Vagina (tissue), 2 donors: Measurements from ENCODE around the gene SCYL1. TPM values are rescaled to one million over a fixed set of nuclear protein-coding genes. Genes with fewer than 3 reads are reported as not detected.
A peak's percentile ranks its signal among the peaks of the same experiment; 100 is the strongest.

ENCODE experiments used
- DNase-seq, 2 donors: peaks; one replicate each; pipeline ENCODE4 v3.0.0-alpha.2; 2017; ENCODE audit errors: extremely low spot score in 2 of 2
- H3K27ac ChIP-seq: fragments of 200-600 bp; sonication (generic); one replicate; pipeline ENCODE4 v1.5.1; 2019
- H3K27me3 ChIP-seq: fragments of 200-600 bp; sonication (generic); one replicate; pipeline ENCODE4 v1.5.1; 2019
- H3K36me3 ChIP-seq, 2 donors: fragments of 200-600 bp; sonication (generic); one replicate each; pipeline ENCODE4 v1.5.1; 2017 to 2019
- H3K4me1 ChIP-seq: fragments of 200-600 bp; sonication (generic); one replicate; pipeline ENCODE4 v1.5.1; 2019
- H3K4me3 ChIP-seq, 2 donors: fragments of 200-600 bp; sonication (generic); 1 replicate in 1 of 2; 2 replicates in 1 of 2; pipeline ENCODE4 v1.5.1; 2016 to 2019
- H3K9me3 ChIP-seq: fragments of 200-600 bp; sonication (generic); one replicate; pipeline ENCODE4 v1.5.1; 2019
- POLR2A ChIP-seq, 2 donors: fragments of 450-650 bp; IDR thresholded peaks; one replicate each; pipeline ENCODE4 v1.6.1; 2017; ENCODE audit warnings: antibody characterized with exemption in 2 of 2, mild to moderate bottlenecking in 2 of 2, moderate library complexity in 2 of 2
- POLR2AphosphoS5 ChIP-seq, 2 donors: sonication (generic); formaldehyde crosslinking; IDR thresholded peaks; one replicate each; pipeline ENCODE4 v1.9.0; 2017; ENCODE audit warnings: antibody characterized with exemption in 2 of 2, mild to moderate bottlenecking in 2 of 2, low read depth in 1 of 2; ENCODE audit not compliant: insufficient read depth in 1 of 2
- intact Hi-C: fragments of 100-400 bp; cut with DNase I; formaldehyde crosslinking; loops from one replicate; pipeline ENCODE4 v1.15.1; 2023
- total RNA-seq: library from RNA; depleted of rRNA; stranded (reverse); fragments of >200 nt; gene quantifications from one replicate; pipeline ENCODE4 v1.2.3, GENCODE V29; 2016
- TF ChIP-seq, protein P1 (sequence below), 3 experiments: fragments of 450-650 bp in 2 of 3; fragments of 200-600 bp in 1 of 3; sonication (generic) in 1 of 3; IDR thresholded peaks; one replicate each; pipeline ENCODE4 v1.5.1; 2017 to 2019; ENCODE audit warnings: antibody characterized with exemption in 3 of 3, mild to moderate bottlenecking in 2 of 3, moderate library complexity in 2 of 3

Gene SCYL1
- total RNA-seq, 1 donor from 2014 or later = 77.3 TPM

DNA sequence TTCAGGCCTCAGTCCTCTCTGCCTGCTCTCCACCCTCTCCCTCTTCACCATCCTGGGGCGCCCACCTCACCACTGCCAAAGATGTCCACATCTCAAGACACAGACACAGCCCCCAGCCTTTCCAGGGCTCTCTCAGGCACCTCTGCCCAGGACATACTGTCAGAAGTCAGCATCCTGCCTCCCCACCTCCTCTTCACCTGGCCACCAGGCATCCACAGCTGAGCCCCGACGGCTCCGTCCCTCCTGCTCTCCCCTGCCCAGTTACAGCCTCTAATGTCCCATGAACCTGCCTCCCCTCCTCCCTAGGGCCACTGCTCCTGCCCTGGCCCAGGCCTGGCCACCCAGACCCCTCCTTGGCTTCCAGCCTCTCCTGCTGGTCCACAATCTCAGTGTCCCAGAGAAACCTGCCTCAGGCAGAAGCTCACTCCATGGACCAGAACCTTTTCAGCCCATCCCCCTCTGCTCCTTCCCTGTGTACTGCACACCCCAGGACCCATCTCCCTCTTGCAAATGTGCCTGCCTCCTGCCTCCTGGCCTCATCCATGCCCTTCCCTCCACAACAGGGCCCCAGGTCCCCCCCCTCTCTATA is 30.1 kb downstream of the SCYL1 start:
- Histone ChIP-seq H3K4me1 (peaks cover 64% of the 10 kb centered on the region), H3K27ac (peak overlapping the region; percentile 98)
- TF ChIP-seq, protein P1, sequence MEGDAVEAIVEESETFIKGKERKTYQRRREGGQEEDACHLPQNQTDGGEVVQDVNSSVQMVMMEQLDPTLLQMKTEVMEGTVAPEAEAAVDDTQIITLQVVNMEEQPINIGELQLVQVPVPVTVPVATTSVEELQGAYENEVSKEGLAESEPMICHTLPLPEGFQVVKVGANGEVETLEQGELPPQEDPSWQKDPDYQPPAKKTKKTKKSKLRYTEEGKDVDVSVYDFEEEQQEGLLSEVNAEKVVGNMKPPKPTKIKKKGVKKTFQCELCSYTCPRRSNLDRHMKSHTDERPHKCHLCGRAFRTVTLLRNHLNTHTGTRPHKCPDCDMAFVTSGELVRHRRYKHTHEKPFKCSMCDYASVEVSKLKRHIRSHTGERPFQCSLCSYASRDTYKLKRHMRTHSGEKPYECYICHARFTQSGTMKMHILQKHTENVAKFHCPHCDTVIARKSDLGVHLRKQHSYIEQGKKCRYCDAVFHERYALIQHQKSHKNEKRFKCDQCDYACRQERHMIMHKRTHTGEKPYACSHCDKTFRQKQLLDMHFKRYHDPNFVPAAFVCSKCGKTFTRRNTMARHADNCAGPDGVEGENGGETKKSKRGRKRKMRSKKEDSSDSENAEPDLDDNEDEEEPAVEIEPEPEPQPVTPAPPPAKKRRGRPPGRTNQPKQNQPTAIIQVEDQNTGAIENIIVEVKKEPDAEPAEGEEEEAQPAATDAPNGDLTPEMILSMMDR (IDR thresholded peaks at IDR 0.05) = no peak
- TF ChIP-seq POLR2AphosphoS5 (IDR thresholded peaks at IDR 0.05; ENCODE audit: insufficient read depth in 1 of 2, low read depth in 1 of 2) = no peak
- TF ChIP-seq POLR2A (IDR thresholded peaks at IDR 0.05) = no peak

DNA sequence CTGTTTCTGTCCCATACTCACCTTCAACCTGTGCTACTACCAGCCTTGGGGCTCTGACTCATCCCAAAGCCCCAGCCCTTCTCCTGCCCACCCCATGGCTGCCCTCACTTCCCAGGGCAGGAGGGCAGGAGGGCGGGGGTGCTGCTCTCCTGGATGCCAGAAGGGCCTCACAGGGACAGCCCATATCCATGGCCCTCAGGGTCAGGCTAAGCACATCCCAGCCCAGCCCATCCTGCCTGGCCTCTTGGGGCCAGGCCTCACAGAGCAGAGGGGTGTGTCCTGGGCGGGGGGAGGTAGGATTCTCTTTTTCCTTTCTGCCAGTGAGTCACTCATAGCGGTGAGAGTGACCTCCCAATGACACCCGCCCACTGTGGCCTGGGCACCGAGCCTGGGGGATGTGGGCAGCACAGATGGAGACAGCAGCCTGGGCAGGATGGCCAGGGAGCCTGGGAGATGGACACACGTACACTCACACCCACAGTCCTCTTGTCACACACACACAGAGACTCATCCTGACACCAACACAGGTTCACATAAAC is 30.9 kb downstream of the SCYL1 start:
- H3K4me1 ChIP-seq = peaks cover 72% of the 10 kb centered on the region
- H3K27me3 ChIP-seq = no peaks in the 10 kb centered on the region
- H3K27ac ChIP-seq = peak overlapping the region; percentile 98

More for the DNA sequence above, 30.1 kb downstream of the SCYL1 start:
- Histone ChIP-seq H3K9me3 (no peaks in the 10 kb centered on the region), H3K27me3 (no peaks in the 10 kb centered on the region), H3K4me3 (no peak overlapping the region), H3K36me3 (peaks cover 0 to 26% of the 10 kb centered on the region in 2 donors)
- DNase-seq = no peak
- intact Hi-C loops = no loop called here

DNA sequence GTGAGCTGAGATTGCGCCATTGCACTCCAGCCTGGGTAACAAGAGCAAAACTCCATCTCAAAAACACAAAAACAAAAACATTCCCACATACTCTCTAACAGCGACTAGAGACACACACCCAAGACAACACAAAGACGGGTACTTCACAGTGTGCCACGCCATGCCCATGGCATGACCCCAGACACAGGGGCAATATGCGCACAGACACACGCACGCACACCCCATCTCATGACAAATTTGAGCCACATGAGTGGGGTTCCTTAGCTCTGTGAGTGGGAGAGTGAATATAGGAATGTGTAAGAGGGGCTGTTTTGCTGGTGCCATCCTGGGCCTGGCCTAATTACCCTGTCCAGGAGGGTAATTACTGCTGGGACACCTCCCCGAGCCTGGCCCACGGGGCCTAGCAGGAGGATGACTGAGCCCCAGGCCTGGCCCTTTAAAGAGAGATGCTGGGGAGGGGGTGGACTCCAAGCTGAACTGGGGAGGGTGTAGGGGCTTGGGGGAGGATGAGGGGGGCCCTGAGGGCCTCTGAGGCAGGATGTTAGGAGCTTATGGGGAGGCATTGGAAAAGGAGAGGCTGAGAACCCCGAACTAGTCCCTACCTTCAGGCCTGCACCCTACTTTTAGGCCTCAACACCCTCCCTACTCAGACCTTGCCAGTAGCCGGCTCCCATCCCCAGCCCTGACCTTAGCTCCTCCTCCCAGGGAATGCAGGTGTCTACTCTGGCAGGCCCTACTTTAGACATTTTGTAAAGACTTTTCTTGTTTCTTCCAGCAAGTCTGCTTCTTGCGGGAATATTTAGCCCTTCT is 31.8 kb downstream of the SCYL1 start:
- Histone ChIP-seq H3K4me3 (peak overlapping the region; percentile 62 to 90), H3K4me1 (peaks cover 77% of the 10 kb centered on the region)
- intact Hi-C loops = loop anchor here (1.0 kb wide), 1 partner anchor 41 kb away; no protein-coding TSS in a partner anchor

More for the DNA sequence above, 30.9 kb downstream of the SCYL1 start:
- intact Hi-C loops = no loop called here
- H3K4me3 ChIP-seq = peak overlapping the region in 1 of 2 donors; percentile 90
- no peaks in the 10 kb centered on the region for H3K9me3 ChIP-seq
- TF ChIP-seq, protein P1 (IDR thresholded peaks at IDR 0.05) = no peak
- no peak for TF ChIP-seq POLR2A (IDR thresholded peaks at IDR 0.05)
- peak in 1 of 2 donors; percentile 59 for TF ChIP-seq POLR2AphosphoS5 (IDR thresholded peaks at IDR 0.05; ENCODE audit: insufficient read depth in 1 of 2, low read depth in 1 of 2)
- no peak for DNase-seq
- peaks cover 0 to 25% of the 10 kb centered on the region in 2 donors for H3K36me3 ChIP-seq

DNA sequence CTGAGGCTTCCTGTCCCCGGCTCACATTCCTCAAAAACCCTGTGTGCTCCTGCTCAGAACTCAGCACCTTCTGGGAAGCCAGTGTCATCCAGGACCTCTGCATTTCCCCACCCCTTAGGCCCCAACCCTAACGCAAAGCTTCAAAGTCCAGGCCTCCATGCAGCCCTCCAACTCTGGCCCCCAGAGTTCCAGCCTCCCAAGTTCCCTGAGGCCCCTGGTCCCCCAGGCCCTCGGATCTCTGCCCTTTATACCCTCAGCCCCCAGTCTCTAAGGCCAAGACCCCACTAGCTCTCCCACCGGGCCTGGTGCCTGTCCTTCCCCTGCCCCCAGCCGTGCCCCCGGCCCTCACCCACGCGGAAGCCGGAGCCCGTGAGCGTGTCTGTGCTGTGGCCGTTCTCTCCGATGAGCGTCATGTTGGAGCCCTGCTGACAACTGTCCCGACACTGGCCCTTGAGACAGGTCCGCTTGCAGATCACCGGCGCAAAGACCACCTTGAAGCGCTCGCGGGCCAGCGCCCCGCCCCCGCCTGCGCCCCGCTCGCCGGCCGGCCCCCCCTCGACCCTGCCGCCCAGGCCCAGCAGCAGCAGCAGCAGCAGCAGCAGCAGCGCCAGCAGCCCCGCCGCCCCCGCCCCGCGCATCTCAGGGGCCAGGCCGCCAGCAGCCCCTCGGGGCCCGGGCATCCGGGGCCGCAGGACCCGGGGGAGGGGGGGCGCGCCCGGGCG is 32.6 kb downstream of the SCYL1 start:
- H3K9me3 ChIP-seq = no peaks in the 10 kb centered on the region
- TF ChIP-seq POLR2AphosphoS5 (IDR thresholded peaks at IDR 0.05; ENCODE audit: insufficient read depth in 1 of 2, low read depth in 1 of 2) (no peak), POLR2A (IDR thresholded peaks at IDR 0.05) (no peak)
- TF ChIP-seq, protein P1 (IDR thresholded peaks at IDR 0.05) = no peak
- H3K4me1 ChIP-seq = peaks cover 77% of the 10 kb centered on the region
- peak overlapping the region; percentile 62 to 90 for H3K4me3 ChIP-seq
- peak overlapping the region; percentile 98 for H3K27ac ChIP-seq
- intact Hi-C loops = loop anchor here (1.0 kb wide), 1 partner anchor 40 kb away; no protein-coding TSS in a partner anchor
- no peaks in the 10 kb centered on the region for H3K27me3 ChIP-seq
- DNase-seq = no peak
- peaks cover 0 to 12% of the 10 kb centered on the region in 2 donors for H3K36me3 ChIP-seq

More for the DNA sequence above, 31.8 kb downstream of the SCYL1 start:
- H3K27me3 ChIP-seq = no peaks in the 10 kb centered on the region
- H3K9me3 ChIP-seq = no peaks in the 10 kb centered on the region
- peaks cover 0 to 16% of the 10 kb centered on the region in 2 donors for H3K36me3 ChIP-seq
- peak overlapping the region; percentile 98 for H3K27ac ChIP-seq
- TF ChIP-seq, protein P1 (IDR thresholded peaks at IDR 0.05) = no peak
- TF ChIP-seq POLR2AphosphoS5 (IDR thresholded peaks at IDR 0.05; ENCODE audit: insufficient read depth in 1 of 2, low read depth in 1 of 2) (no peak), POLR2A (IDR thresholded peaks at IDR 0.05) (no peak)
- DNase-seq = no peak
